AG09319 (cell line): ENCODE measurements around the gene NUCB1.

Experiments
- DNase-seq: peaks from one replicate; pipeline ENCODE4 v3.0.0-alpha.2; 2010; ENCODE audit warnings: low read depth; ENCODE audit errors: extremely low read depth
- CTCF ChIP-seq: IDR thresholded peaks from 2 replicates; pipeline ENCODE4 v1.5.1; 2011; ENCODE audit warnings: low read depth, mild to moderate bottlenecking, inconsistent platforms, low read length, moderate library complexity

NUCB1 gene

GRCh38 chr19:48899781-48900476 is at the start of gene NUCB1:
Gene NUCB1 (plus strand): TSS chr19:48900312. CDS start chr19:48900797, 485 bp downstream.
- TF ChIP-seq CTCF: peak; percentile 29
- peak; percentile 96 for DNase-seq

GRCh38 chr19:48852292-48852691 is 47.8 kb upstream of the NUCB1 start:
- no peak for DNase-seq
- TF ChIP-seq CTCF: no peak

- TF ChIP-seq CTCF: no peak
- DNase-seq: no peak
These were observed 46.6 kb upstream of the NUCB1 start for GRCh38 chr19:48853483-48853882.

GRCh38 chr19:48854103-48854502 is 46.0 kb upstream of the NUCB1 start:
- no peak for DNase-seq
- TF ChIP-seq CTCF: no peak

GRCh38 chr19:48856921-48857320 is 43.2 kb upstream of the NUCB1 start:
- DNase-seq: no peak
- no peak for TF ChIP-seq CTCF

- no peak for TF ChIP-seq CTCF
These were observed 41.0 kb upstream of the NUCB1 start for GRCh38 chr19:48858984-48859710.

More at GRCh38 chr19:48858984-48859710, 41.0 kb upstream of the NUCB1 start:
- no peak for DNase-seq
